ENCODE data around the gene RNLS.

The RNLS gene

GRCh38 chr10:88534072-88534665, 48.9 kb downstream of the RNLS start:
- DNase-seq (ENCODE audit: low read depth), result no peak

GRCh38 chr10:88531392-88532052, 51.6 kb downstream of the RNLS start:
- no peak for TF ChIP-seq CTCF (IDR thresholded peaks at IDR 0.05; ENCODE audit: control insufficient read depth, extremely low read depth, insufficient read depth)
- DNase-seq (ENCODE audit: low read depth), result no peak
- no peak overlapping the region for H3K4me3 ChIP-seq (ENCODE audit: low read depth, low read length)

More at GRCh38 chr10:88534072-88534665, 48.9 kb downstream of the RNLS start:
- TF ChIP-seq CTCF (IDR thresholded peaks at IDR 0.05; ENCODE audit: control insufficient read depth, extremely low read depth, insufficient read depth), result no peak
- H3K4me3 ChIP-seq (ENCODE audit: low read depth, low read length), result no peak overlapping the region

GRCh38 chr10:88530629-88531391, 52.3 kb downstream of the RNLS start:
- no peak for TF ChIP-seq CTCF (IDR thresholded peaks at IDR 0.05; ENCODE audit: control insufficient read depth, extremely low read depth, insufficient read depth)

GRCh38 chr10:88530093-88530492, 53.0 kb downstream of the RNLS start:
- TF ChIP-seq CTCF (IDR thresholded peaks at IDR 0.05; ENCODE audit: control insufficient read depth, extremely low read depth, insufficient read depth), result no peak
- DNase-seq (ENCODE audit: low read depth), result no peak
- H3K4me3 ChIP-seq (ENCODE audit: low read depth, low read length), result no peak overlapping the region

More at GRCh38 chr10:88530629-88531391, 52.3 kb downstream of the RNLS start:
- H3K4me3 ChIP-seq (ENCODE audit: low read depth, low read length), result no peak overlapping the region
- DNase-seq (ENCODE audit: low read depth), result no peak

GRCh38 chr10:88528806-88529570, 54.1 kb downstream of the RNLS start:
- H3K4me3 ChIP-seq (ENCODE audit: low read depth, low read length), result no peak overlapping the region
- TF ChIP-seq CTCF (IDR thresholded peaks at IDR 0.05; ENCODE audit: control insufficient read depth, extremely low read depth, insufficient read depth), result no peak
- DNase-seq (ENCODE audit: low read depth), result no peak

- DNase-seq (ENCODE audit: low read depth), result no peak
- no peak overlapping the region for H3K4me3 ChIP-seq (ENCODE audit: low read depth, low read length)
- TF ChIP-seq CTCF (IDR thresholded peaks at IDR 0.05; ENCODE audit: control insufficient read depth, extremely low read depth, insufficient read depth), result no peak
Observed at GRCh38 chr10:88528201-88528600, 54.9 kb downstream of the RNLS start.
